ENCODE results near the gene ENOX1.
"Not testable (repeated sequence)": the region's sequence is repeated elsewhere in the genome, so short reads cannot be mapped to it uniquely, and the experiment has no call there.

Gene ENOX1

GRCh38 chr13:43360171-43360570, 426.6 kb downstream of the ENOX1 start:
- Histone ChIP-seq H3K9ac (ENCODE audit: low read length) (no peak overlapping the region), H3K27me3 (ENCODE audit: control insufficient read depth in 1 of 2, insufficient read depth in 2 of 2, low read length in 2 of 2) (no peaks in the 10 kb centered on the region), H3K36me3 (ENCODE audit: insufficient read depth, low read length) (peaks cover 5% of the 10 kb centered on the region), H3K27ac (ENCODE audit: low read depth, low read length) (no peak overlapping the region), H3K9me3 (ENCODE audit: low read length) (no peaks in the 10 kb centered on the region), H3K4me3 (ENCODE audit: low read depth in 1 of 2, low read length in 2 of 2) (no peak overlapping the region), H3K4me1 (ENCODE audit: insufficient read depth, low read length) (peaks cover 36% of the 10 kb centered on the region)

GRCh38 chr13:43359536-43359935, 427.2 kb downstream of the ENOX1 start:
- H3K36me3 ChIP-seq (ENCODE audit: insufficient read depth, low read length): peaks cover 6% of the 10 kb centered on the region
- H3K4me3 ChIP-seq (ENCODE audit: low read depth in 1 of 2, low read length in 2 of 2): no peak overlapping the region
- no peaks in the 10 kb centered on the region for H3K9me3 ChIP-seq (ENCODE audit: low read length)
- H3K27me3 ChIP-seq (ENCODE audit: control insufficient read depth in 1 of 2, insufficient read depth in 2 of 2, low read length in 2 of 2): no peaks in the 10 kb centered on the region
- no peak overlapping the region for H3K9ac ChIP-seq (ENCODE audit: low read length)
- peaks cover 30% of the 10 kb centered on the region for H3K4me1 ChIP-seq (ENCODE audit: insufficient read depth, low read length)
- H3K27ac ChIP-seq (ENCODE audit: low read depth, low read length): no peak overlapping the region

- Histone ChIP-seq H3K4me3 (ENCODE audit: low read depth in 1 of 2, low read length in 2 of 2) (no peak overlapping the region), H3K27me3 (ENCODE audit: control insufficient read depth in 1 of 2, insufficient read depth in 2 of 2, low read length in 2 of 2) (no peaks in the 10 kb centered on the region), H3K4me1 (ENCODE audit: insufficient read depth, low read length) (peaks cover 15% of the 10 kb centered on the region), H3K36me3 (ENCODE audit: insufficient read depth, low read length) (peaks cover 6% of the 10 kb centered on the region), H3K9ac (ENCODE audit: low read length) (no peak overlapping the region), H3K9me3 (ENCODE audit: low read length) (no peaks in the 10 kb centered on the region), H3K27ac (ENCODE audit: low read depth, low read length) (no peak overlapping the region)
Measured at GRCh38 chr13:43357564-43357963, 429.2 kb downstream of the ENOX1 start.

GRCh38 chr13:43356567-43356966, 430.2 kb downstream of the ENOX1 start:
- peaks cover 8% of the 10 kb centered on the region for H3K4me1 ChIP-seq (ENCODE audit: insufficient read depth, low read length)
- H3K9ac ChIP-seq (ENCODE audit: low read length): no peak overlapping the region
- no peak overlapping the region for H3K27ac ChIP-seq (ENCODE audit: low read depth, low read length)
- peaks cover 6% of the 10 kb centered on the region for H3K36me3 ChIP-seq (ENCODE audit: insufficient read depth, low read length)
- no peaks in the 10 kb centered on the region for H3K9me3 ChIP-seq (ENCODE audit: low read length)
- no peaks in the 10 kb centered on the region for H3K27me3 ChIP-seq (ENCODE audit: control insufficient read depth in 1 of 2, insufficient read depth in 2 of 2, low read length in 2 of 2)
- no peak overlapping the region for H3K4me3 ChIP-seq (ENCODE audit: low read depth in 1 of 2, low read length in 2 of 2)

GRCh38 chr13:43355774-43356173, 431.0 kb downstream of the ENOX1 start:
- no peak overlapping the region for H3K4me3 ChIP-seq (ENCODE audit: low read depth in 1 of 2, low read length in 2 of 2)
- H3K4me1 ChIP-seq (ENCODE audit: insufficient read depth, low read length): peaks cover 1% of the 10 kb centered on the region
- no peaks in the 10 kb centered on the region for H3K27me3 ChIP-seq (ENCODE audit: control insufficient read depth in 1 of 2, insufficient read depth in 2 of 2, low read length in 2 of 2)
- H3K9me3 ChIP-seq (ENCODE audit: low read length): no peaks in the 10 kb centered on the region
- H3K27ac ChIP-seq (ENCODE audit: low read depth, low read length): no peak overlapping the region
- H3K9ac ChIP-seq (ENCODE audit: low read length): no peak overlapping the region
- H3K36me3 ChIP-seq (ENCODE audit: insufficient read depth, low read length): peaks cover 6% of the 10 kb centered on the region

- Histone ChIP-seq H3K9me3 (ENCODE audit: low read length) (no peaks in the 10 kb centered on the region), H3K27me3 (ENCODE audit: control insufficient read depth in 1 of 2, insufficient read depth in 2 of 2, low read length in 2 of 2) (no peaks in the 10 kb centered on the region), H3K4me1 (ENCODE audit: insufficient read depth, low read length) (no peaks in the 10 kb centered on the region), H3K27ac (ENCODE audit: low read depth, low read length) (no peak overlapping the region), H3K4me3 (ENCODE audit: low read depth in 1 of 2, low read length in 2 of 2) (no peak overlapping the region), H3K36me3 (ENCODE audit: insufficient read depth, low read length) (peaks cover 6% of the 10 kb centered on the region), H3K9ac (ENCODE audit: low read length) (no peak overlapping the region)
Measured at GRCh38 chr13:43354153-43354945, 432.4 kb downstream of the ENOX1 start.

GRCh38 chr13:43353631-43354030, 433.1 kb downstream of the ENOX1 start:
- no peak overlapping the region for H3K4me3 ChIP-seq (ENCODE audit: low read depth in 1 of 2, low read length in 2 of 2)
- peaks cover 6% of the 10 kb centered on the region for H3K36me3 ChIP-seq (ENCODE audit: insufficient read depth, low read length)
- H3K9ac ChIP-seq (ENCODE audit: low read length): no peak overlapping the region
- H3K9me3 ChIP-seq (ENCODE audit: low read length): no peaks in the 10 kb centered on the region
- no peaks in the 10 kb centered on the region for H3K27me3 ChIP-seq (ENCODE audit: control insufficient read depth in 1 of 2, insufficient read depth in 2 of 2, low read length in 2 of 2)
- H3K4me1 ChIP-seq (ENCODE audit: insufficient read depth, low read length): no peaks in the 10 kb centered on the region
- no peak overlapping the region for H3K27ac ChIP-seq (ENCODE audit: low read depth, low read length)

- not testable (repeated sequence) for H3K4me3 ChIP-seq (ENCODE audit: low read depth in 1 of 2, low read length in 2 of 2); H3K9me3 ChIP-seq (ENCODE audit: low read length); H3K27me3 ChIP-seq (ENCODE audit: control insufficient read depth in 1 of 2, insufficient read depth in 2 of 2, low read length in 2 of 2); H3K27ac ChIP-seq (ENCODE audit: low read depth, low read length); H3K36me3 ChIP-seq (ENCODE audit: insufficient read depth, low read length); H3K9ac ChIP-seq (ENCODE audit: low read length); H3K4me1 ChIP-seq (ENCODE audit: insufficient read depth, low read length)
Measured at GRCh38 chr13:43351612-43352011, 435.2 kb downstream of the ENOX1 start.

GRCh38 chr13:43348397-43348796, 438.4 kb downstream of the ENOX1 start:
- Histone ChIP-seq H3K27me3 (ENCODE audit: control insufficient read depth in 1 of 2, insufficient read depth in 2 of 2, low read length in 2 of 2) (no peaks in the 10 kb centered on the region), H3K27ac (ENCODE audit: low read depth, low read length) (no peak overlapping the region), H3K36me3 (ENCODE audit: insufficient read depth, low read length) (peaks cover 8% of the 10 kb centered on the region), H3K4me3 (ENCODE audit: low read depth in 1 of 2, low read length in 2 of 2) (no peak overlapping the region), H3K9ac (ENCODE audit: low read length) (no peak overlapping the region), H3K4me1 (ENCODE audit: insufficient read depth, low read length) (no peaks in the 10 kb centered on the region), H3K9me3 (ENCODE audit: low read length) (no peaks in the 10 kb centered on the region)

GRCh38 chr13:43347877-43348276, 438.9 kb downstream of the ENOX1 start:
- Histone ChIP-seq H3K27me3 (ENCODE audit: control insufficient read depth in 1 of 2, insufficient read depth in 2 of 2, low read length in 2 of 2) (no peaks in the 10 kb centered on the region), H3K27ac (ENCODE audit: low read depth, low read length) (no peak overlapping the region), H3K36me3 (ENCODE audit: insufficient read depth, low read length) (peaks cover 9% of the 10 kb centered on the region), H3K9me3 (ENCODE audit: low read length) (no peaks in the 10 kb centered on the region), H3K4me1 (ENCODE audit: insufficient read depth, low read length) (no peaks in the 10 kb centered on the region), H3K4me3 (ENCODE audit: low read depth in 1 of 2, low read length in 2 of 2) (no peak overlapping the region), H3K9ac (ENCODE audit: low read length) (no peak overlapping the region)

GRCh38 chr13:43346427-43346826, 440.3 kb downstream of the ENOX1 start:
- Histone ChIP-seq H3K36me3 (ENCODE audit: insufficient read depth, low read length) (peaks cover 9% of the 10 kb centered on the region), H3K4me1 (ENCODE audit: insufficient read depth, low read length) (no peaks in the 10 kb centered on the region), H3K27ac (ENCODE audit: low read depth, low read length) (no peak overlapping the region), H3K9me3 (ENCODE audit: low read length) (no peaks in the 10 kb centered on the region), H3K27me3 (ENCODE audit: control insufficient read depth in 1 of 2, insufficient read depth in 2 of 2, low read length in 2 of 2) (no peaks in the 10 kb centered on the region), H3K4me3 (ENCODE audit: low read depth in 1 of 2, low read length in 2 of 2) (no peak overlapping the region), H3K9ac (ENCODE audit: low read length) (no peak overlapping the region)

- no peaks in the 10 kb centered on the region for H3K9me3 ChIP-seq (ENCODE audit: low read length)
- H3K9ac ChIP-seq (ENCODE audit: low read length): no peak overlapping the region
- H3K27ac ChIP-seq (ENCODE audit: low read depth, low read length): no peak overlapping the region
- H3K4me3 ChIP-seq (ENCODE audit: low read depth in 1 of 2, low read length in 2 of 2): no peak overlapping the region
- no peaks in the 10 kb centered on the region for H3K27me3 ChIP-seq (ENCODE audit: control insufficient read depth in 1 of 2, insufficient read depth in 2 of 2, low read length in 2 of 2)
- no peaks in the 10 kb centered on the region for H3K4me1 ChIP-seq (ENCODE audit: insufficient read depth, low read length)
- H3K36me3 ChIP-seq (ENCODE audit: insufficient read depth, low read length): peaks cover 9% of the 10 kb centered on the region
Measured at GRCh38 chr13:43343645-43344044, 443.1 kb downstream of the ENOX1 start.
